Heart left ventricle (tissue), 13 donors: ENCODE measurements around the gene ZNF837.

Source experiments
- CTCF ChIP-seq, 12 donors: fragments of 200-600 bp; sonication (generic) in 4 of 12; IDR thresholded peaks; one replicate each; pipeline versions ENCODE4 v1.5.0 to v1.8.0; 2018 to 2022; ENCODE audit warnings: antibody characterized with exemption in 12 of 12, mild to moderate bottlenecking in 5 of 12
- POLR2A ChIP-seq, 2 donors: fragments of 450-650 bp; IDR thresholded peaks; one replicate each; pipeline ENCODE4 v1.6.1; 2017; ENCODE audit warnings: antibody characterized with exemption in 2 of 2, mild to moderate bottlenecking in 2 of 2, moderate library complexity in 2 of 2
- donor health status: ischemic (EF 13 %, LVEDD 7.1; RV severe dilation, severe dysfunction).
- donor health status: DM: no; HTN: yes; CAD: no.
- donor health status: DM: no; HTN: no; CAD: no.
- donor health status: ischemic (EF 25% LVEDD 6.9; RV normal size, moderate dysfunction).
- donor health status: ischemic (EF 25% LVEDD 5.7; RV mildly dilated, moderate dysfunction).
- donor health status: ischemic (EF 35%, LVEDD 5.7; RV mildly dilated, moderate dysfunction).
- donor health status: nonischemic (EF 11% LVEDD 7.7; RV severe dilation, severe dysfunction).
- donor health status: DM: yes; HTN: yes; CAD: no.
- donor health status: PGD.
- donor health status: ischemic (EF 29% LVEDD 5.4; RV normal size, mild dysfunction).
- donor health status: nonischemic (EF 23%, LVEDD 6.1; RV moderate dilation, normal function).

GRCh38 chr19:58416604-58417003, 35.8 kb upstream of the ZNF837 start:
- TF ChIP-seq POLR2A (IDR thresholded peaks at IDR 0.05), result no peak
- TF ChIP-seq CTCF (IDR thresholded peaks at IDR 0.05), result no peak
